ENCODE measurements around the gene KCNF1.

Gene KCNF1

GRCh38 chr2:10911291-10912075 is at the start of gene KCNF1:
TSS of gene KCNF1 (plus strand) at chr2:10911934. CDS start at chr2:10912427, 493 bp downstream.
- H3K4me3 ChIP-seq (replicated peaks; ENCODE audit: low read depth, low read length) = peak within 1 kb of the TSS; percentile 20; the same call in 1 of the 2 replicates
- no peak for DNase-seq (ENCODE audit: extremely low read depth, low read depth)
- TF ChIP-seq CTCF (IDR thresholded peaks at IDR 0.05; ENCODE audit: low read depth, low read length, missing control alignments) = peak; percentile 14

GRCh38 chr2:10862330-10862729 is 49.4 kb upstream of the KCNF1 start:
- no peak overlapping the region for H3K4me3 ChIP-seq (replicated peaks; ENCODE audit: low read depth, low read length)
- no peak for TF ChIP-seq CTCF (IDR thresholded peaks at IDR 0.05; ENCODE audit: low read depth, low read length, missing control alignments)
- DNase-seq (ENCODE audit: extremely low read depth, low read depth) = no peak

GRCh38 chr2:10863047-10863446 is 48.7 kb upstream of the KCNF1 start:
- no peak for TF ChIP-seq CTCF (IDR thresholded peaks at IDR 0.05; ENCODE audit: low read depth, low read length, missing control alignments)
- H3K4me3 ChIP-seq (replicated peaks; ENCODE audit: low read depth, low read length) = no peak overlapping the region
- DNase-seq (ENCODE audit: extremely low read depth, low read depth) = no peak

- no peak overlapping the region for H3K4me3 ChIP-seq (replicated peaks; ENCODE audit: low read depth, low read length)
- no peak for DNase-seq (ENCODE audit: extremely low read depth, low read depth)
- TF ChIP-seq CTCF (IDR thresholded peaks at IDR 0.05; ENCODE audit: low read depth, low read length, missing control alignments) = no peak
Measured at GRCh38 chr2:10863837-10864236, 47.9 kb upstream of the KCNF1 start.

GRCh38 chr2:10864251-10864650 is 47.5 kb upstream of the KCNF1 start:
- no peak for TF ChIP-seq CTCF (IDR thresholded peaks at IDR 0.05; ENCODE audit: low read depth, low read length, missing control alignments)
- no peak overlapping the region for H3K4me3 ChIP-seq (replicated peaks; ENCODE audit: low read depth, low read length)
- DNase-seq (ENCODE audit: extremely low read depth, low read depth) = no peak

GRCh38 chr2:10864861-10865636 is 46.7 kb upstream of the KCNF1 start:
- H3K4me3 ChIP-seq (replicated peaks; ENCODE audit: low read depth, low read length) = no peak overlapping the region
- DNase-seq (ENCODE audit: extremely low read depth, low read depth) = no peak
- TF ChIP-seq CTCF (IDR thresholded peaks at IDR 0.05; ENCODE audit: low read depth, low read length, missing control alignments) = peak; percentile 13
